SU-DHL-6 (cell line): ENCODE data around the gene POLR2I.

Experiments
- CTCF ChIP-seq: fragments of 200-600 bp; sonication (generic); IDR thresholded peaks from one replicate; pipeline ENCODE4 v1.5.1; 2017; ENCODE audit warnings: antibody characterized with exemption, mild to moderate bottlenecking, low read length, moderate library complexity; ENCODE audit not compliant: insufficient read depth, poor library complexity, severe bottlenecking
- EZH2phosphoT487 ChIP-seq: fragments of 200-600 bp; sonication (generic), shearing (Covaris generic); conservative IDR thresholded peaks from 2 replicates; pipeline ENCODE4 v1.6.1; 2018; ENCODE audit warnings: mild to moderate bottlenecking, antibody characterized with exemption, low read length, moderate library complexity, mixed read lengths

GRCh38 chr19:36113894-36114720 lies 568 bp downstream of the POLR2I start:
- TF ChIP-seq CTCF (no peak), EZH2phosphoT487 (no peak)
